H4 (cell line): Measurements from ENCODE around the gene VIL1. TPM values are rescaled to one million over a fixed set of nuclear protein-coding genes. Genes with fewer than 3 reads are reported as not detected.

ENCODE experiments used
- DNase-seq: peaks from one replicate; pipeline ENCODE4 v3.0.0-alpha.2; 2015; ENCODE audit warnings: low spot score
- total RNA-seq: library from RNA; depleted of rRNA; stranded (reverse); fragments of >200 nt; shearing (Covaris generic); gene quantifications from 2 replicates; pipeline ENCODE4 v1.2.3, GENCODE V29; 2014

Gene VIL1
- total RNA-seq, 1 experiment from 2014 or later, result not detected

DNA sequence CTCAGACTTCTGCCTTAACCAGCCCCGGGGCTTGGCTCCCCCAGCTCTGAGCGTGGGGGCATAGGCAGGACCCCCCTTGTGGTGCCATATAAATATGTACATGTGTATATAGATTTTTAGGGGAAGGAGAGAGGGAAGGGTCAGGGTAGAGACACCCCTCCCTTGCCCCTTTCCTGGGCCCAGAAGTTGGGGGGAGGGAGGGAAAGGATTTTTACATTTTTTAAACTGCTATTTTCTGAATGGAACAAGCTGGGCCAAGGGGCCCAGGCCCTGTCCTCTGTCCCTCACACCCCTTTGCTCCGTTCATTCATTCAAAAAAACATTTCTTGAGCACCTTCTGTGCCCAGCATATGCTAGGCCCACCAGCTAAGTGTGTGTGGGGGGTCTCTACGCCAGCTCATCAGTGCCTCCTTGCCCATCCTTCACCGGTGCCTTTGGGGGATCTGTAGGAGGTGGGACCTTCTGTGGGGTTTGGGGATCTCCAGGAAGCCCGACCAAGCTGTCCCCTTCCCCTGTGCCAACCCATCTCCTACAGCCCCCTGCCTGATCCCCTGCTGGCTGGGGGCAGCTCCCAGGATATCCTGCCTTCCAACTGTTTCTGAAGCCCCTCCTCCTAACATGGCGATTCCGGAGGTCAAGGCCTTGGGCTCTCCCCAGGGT is 13.7 kb upstream of the VIL1 start:
- DNase-seq, result no peak

DNA sequence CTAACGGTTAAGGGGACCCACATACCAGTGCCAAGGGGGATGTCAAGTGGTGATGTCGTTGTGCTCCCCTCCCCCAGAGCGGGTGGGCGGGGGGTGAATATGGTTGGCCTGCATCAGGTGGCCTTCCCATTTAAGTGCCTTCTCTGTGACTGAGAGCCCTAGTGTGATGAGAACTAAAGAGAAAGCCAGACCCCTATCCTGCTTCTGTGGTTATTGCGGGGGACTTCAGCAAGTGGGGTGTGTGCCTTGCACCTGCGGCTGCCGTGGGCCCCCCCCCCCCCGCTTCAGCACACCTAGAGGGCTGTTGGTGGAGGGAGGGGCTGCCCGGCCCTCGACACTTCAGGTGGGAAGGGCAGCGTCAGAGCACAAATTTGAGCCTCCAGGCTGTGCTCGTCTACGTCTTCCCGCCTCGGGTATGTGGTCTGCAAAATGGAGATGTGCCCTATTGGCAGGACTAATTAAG is 13.1 kb upstream of the VIL1 start:
- DNase-seq, result no peak

DNA sequence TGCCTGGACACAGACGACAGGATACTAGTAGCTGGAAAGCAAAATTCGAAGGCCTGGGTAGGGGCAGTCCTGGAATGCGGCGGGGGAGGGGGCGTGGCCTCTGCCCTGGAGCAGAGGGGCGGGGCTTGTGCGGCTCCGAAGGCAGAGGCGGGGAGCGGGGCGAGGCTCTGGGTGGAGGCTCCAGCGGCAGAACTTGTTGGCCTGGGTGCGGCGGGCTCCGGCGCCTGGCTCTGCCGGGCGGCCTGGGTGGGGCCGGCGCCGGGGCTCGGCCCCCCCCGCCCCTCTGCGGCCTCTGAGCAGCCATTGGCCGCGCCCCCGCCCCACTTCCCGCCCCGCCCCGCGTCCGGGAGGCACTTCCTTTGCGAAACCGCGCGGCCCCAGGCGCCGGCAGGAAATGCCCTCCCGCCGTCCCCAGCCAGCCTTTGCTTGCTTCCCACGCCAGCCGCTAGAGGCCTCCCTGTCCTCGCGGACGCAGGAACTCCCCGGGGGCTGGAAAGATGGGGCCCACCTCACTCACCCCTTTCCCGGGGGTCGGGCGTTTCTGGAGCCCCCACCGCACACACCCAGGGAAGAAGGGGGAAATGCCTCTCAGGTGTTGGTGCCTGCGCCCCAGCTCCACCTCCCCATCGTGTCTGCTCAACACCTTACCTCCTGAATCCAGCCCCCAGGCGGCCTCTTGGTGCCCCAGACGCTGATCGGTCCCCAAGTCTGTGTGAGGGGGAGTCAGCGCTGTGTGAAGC is 12.5 kb upstream of the VIL1 start:
- peak; percentile 89 for DNase-seq

DNA sequence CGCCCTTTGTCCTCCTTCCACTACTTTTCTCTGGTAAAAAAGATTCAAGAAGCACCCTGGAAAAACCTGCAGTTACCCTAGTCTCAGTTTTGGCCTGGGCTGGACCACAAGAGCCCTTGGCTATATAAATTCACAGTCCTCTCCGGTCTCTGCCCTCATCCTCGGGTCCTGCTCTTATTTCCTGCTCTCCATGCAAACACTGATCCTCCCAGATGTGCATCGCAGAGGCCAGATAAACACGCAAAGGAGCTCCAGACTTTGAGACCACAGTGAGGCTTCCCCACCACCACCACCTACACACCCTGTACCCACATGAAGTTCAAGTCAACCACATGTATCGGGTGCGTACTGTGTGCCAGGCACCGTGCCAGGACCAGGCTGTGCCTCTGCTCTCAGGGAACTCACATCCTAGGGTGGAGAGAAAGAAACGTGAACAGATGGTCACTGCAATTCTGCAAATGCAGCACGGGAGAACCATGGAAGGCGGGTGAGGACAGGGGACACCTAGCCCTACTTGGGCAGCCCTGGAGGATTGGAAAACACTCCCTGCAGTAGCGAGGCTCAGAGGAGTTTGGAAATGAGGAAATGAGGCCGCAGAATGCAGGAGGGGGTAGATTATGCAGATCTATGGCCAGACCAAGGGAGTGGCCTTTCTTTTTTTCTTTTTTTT is 11.8 kb upstream of the VIL1 start:
- DNase-seq, result peak; percentile 41

DNA sequence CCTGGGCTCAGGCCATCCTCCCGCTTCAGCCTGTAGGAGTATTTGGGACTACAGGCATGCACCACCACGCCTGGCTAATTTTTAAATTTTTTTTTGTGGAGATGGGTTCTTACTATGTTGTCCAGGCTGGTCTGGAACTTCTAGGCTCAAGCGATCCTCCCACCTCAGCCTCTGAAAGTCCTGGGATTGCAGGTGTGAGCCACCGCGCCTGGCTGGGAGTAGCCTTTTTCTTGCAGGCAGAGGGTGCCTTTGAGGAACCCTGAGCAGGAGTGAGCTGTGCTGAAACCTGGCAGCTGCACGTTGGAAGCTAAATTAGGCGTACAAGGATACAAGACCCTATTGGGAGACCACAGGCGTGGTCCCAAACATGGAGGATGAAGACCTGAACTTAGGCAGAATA is 11.2 kb upstream of the VIL1 start:
- peak; percentile 3 for DNase-seq

DNA sequence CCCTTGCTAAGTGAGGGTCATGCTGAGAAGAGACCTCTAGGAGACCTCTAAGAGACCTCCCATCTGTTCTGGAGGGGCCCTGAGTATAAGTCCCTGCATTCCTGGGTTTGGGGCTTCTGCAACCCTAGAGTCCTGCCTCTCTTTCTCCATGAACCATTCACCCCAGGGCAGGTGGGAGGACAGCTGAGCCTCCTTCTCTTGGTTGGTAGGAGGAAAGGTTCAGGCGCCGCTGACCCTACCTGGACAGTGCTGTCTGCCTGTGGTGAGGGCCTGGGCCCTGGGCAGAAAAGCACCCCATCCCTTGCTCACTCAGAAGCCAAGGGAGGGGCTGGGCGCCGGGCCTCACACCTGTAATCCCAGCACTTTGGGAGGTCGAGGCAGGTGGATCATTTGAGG is 604 bp upstream of the VIL1 start:
- DNase-seq, result no peak

DNA sequence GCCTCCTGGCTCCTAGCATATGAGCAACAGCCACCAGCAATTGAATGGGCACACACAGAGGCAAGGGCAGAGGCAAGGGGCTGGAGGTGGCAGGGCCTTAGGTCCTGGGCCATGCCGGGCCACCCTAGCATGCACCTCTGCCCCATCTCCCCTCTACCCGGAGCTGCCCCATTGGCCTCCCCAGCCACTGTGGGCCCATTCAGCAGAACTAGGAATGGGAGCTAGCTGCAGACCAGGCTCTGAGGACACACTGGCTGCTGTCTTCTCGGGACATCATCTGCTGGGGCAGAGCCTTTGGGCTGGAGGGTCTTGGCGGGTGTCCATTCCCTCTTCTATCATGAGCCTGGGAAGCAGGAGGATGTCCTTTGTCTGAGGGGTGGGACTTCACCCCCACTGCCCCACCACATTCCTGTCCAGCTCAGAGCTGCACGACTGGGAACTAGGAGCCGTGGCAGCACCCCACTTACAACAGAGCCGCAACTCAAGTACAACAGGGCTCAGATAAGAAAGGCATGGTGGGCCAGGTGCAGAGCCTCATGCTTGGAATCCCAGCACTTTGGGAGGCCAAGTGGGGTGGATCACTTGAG is 800 bp downstream of the VIL1 start:
- DNase-seq, result no peak

DNA sequence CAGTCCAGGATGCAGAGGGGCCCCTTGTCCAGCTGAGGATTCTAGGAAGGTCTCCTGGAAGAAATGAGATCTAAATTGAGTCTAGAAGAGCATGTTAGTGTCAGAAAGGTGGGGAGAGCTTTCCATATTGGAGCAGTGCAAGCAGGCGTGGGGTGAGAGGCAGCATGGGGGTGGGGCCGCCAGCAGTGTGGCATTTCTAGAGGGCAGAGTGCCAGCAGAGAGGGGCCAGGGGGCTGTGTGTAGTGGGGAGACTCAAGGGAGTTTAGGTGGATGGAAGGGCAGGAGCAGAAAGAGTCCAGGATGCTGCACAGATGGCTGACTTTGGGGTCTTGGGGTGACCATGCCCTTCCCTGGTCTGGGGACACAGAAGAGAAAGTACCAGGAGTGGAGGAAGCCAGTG is 2.1 kb downstream of the VIL1 start:
- no peak for DNase-seq

DNA sequence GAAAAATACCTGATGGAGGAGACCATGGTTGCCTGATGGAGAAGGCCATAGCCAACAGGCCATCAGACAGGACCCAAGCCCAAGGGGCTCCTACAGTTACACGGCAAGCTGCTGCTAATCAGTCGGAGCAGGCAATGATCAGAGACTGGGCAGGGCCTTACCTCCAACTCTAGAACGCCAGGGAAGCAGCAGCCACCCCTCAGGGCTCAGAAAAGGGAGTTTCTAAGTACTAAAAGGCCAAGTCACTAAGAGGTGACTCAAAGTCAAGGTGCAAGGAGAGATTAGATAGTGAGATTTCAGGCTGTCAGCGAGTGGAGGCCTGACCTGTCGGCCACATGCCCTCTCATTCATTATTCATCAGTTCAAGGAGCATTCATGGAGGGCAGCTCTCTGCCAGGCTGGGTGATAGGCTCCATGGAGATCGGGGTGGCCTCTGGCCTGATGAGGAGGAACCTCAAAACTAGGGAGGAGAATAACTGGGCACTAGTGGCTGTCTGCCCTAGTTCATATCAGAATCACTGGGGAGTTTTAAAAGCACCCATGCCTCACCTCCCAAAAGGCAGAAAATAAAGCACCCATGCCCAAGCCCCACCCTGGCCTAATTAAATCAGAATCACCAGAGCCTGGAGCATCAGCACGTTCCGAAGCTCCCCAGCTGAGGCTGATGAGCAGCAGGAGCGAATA is 3.6 kb downstream of the VIL1 start:
- no peak for DNase-seq

DNA sequence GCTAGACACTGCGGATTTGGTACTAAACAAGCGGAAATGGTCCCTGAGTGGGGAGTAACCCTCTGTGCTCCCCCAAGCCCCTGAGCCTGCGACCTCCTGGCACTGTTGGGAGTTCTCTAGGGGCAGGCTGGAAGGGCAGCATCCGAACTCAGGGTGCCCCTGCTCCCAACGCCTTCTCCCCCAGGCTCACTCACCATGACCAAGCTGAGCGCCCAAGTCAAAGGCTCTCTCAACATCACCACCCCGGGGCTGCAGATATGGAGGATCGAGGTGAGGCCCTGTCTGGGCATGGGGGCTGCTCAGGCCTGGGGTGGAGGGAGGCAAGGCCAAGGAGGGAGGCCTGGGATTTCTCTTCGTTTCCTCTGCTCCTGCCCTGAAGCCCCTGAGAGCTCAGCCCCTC is 4.7 kb downstream of the VIL1 start:
- DNase-seq, result no peak

DNA sequence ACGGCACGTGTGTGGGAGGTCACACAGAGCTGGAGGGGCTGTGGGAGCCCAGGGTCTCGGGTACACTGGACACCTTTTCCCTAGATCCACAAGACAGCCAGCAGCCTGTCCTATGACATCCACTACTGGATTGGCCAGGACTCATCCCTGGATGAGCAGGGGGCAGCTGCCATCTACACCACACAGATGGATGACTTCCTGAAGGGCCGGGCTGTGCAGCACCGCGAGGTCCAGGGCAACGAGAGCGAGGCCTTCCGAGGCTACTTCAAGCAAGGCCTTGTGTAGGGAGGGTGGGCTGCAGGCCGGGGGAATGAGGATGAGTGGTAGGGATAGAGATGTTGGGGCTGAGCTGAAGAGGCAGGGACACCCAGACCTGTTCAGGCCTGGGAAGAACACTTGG is 6.6 kb downstream of the VIL1 start:
- no peak for DNase-seq

DNA sequence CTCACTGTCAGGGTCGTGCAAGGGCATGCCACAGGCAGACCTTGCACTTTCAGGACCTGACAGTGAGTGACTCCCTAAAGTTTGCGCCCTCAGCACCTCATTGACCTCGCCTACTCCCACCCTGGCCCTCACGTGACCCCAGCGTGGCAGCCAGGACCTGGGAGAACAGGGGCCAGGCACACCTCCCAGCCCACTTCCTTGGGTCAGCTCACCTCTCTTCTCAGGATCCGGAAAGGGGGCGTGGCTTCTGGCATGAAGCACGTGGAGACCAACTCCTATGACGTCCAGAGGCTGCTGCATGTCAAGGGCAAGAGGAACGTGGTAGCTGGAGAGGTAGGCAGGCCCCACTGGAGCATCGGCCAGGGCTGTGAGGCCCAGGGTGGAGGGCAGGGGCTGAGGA is 8.8 kb downstream of the VIL1 start:
- DNase-seq, result no peak

DNA sequence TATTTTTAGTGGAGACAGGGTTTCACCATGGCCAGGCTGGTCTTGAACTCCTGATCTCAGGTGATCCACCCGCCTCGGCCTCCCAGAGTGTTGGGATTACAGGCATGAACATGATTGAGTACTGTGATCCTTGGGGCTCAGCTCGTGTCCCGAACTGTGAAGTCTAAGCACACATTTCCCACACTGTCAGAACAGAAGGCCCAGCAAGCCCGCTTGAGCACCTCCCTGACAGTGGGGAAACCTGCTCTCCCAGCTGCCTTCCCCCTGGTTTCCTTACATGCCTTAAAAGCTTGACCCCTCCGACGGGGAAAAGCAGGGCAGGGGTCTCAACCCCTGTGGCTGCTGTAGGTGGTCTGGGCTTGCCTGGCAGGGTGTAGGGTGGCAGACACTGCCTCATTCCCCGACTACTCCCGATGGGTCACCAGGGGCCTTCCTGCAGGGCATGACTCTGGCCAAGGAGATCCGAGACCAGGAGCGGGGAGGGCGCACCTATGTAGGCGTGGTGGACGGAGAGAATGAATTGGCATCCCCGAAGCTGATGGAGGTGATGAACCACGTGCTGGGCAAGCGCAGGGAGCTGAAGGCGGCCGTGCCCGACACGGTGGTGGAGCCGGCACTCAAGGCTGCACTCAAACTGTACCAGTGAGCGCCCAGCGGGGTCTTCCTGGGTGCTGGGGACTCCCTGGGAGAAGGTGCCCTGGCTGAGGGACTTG is 10.1 kb downstream of the VIL1 start:
- DNase-seq, result no peak

DNA sequence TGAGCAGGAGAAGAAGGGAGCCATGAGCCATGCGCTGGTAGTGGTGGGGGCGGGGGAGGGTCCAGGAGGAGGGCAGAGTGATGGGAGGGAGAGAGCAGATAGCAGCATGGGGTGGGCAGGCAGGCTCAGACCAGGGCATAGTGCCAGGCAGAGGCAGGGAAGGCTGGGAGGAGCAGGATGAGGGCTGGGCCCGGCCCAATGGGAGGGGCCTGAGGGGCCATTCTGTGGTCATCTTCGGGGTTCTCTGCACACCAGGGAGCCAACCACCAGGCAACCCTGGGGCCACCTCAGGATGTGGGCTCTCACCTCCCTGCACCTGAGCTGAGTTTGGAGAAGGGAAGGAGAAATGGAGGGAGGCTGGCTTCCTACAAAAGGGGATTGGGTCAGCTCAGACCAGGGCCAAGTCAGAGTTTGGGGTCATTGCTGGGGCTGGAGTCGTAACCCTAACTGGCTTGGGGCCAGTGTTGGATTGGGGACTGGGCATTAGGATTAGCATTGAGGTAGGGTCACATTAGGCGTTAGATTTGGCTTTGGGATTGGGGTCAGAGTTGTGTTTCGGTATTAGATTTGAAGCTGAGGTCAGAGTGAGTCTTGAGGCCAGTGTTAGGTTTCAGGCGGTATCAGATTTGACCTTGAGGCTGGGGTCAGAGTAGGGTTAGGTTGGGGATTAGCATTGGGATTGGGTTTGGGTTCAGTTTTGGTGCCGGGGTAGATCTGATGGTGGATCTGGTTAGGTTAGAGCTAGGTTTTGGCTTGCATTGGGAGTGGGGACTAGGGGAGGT is 11.2 kb downstream of the VIL1 start:
- no peak for DNase-seq

DNA sequence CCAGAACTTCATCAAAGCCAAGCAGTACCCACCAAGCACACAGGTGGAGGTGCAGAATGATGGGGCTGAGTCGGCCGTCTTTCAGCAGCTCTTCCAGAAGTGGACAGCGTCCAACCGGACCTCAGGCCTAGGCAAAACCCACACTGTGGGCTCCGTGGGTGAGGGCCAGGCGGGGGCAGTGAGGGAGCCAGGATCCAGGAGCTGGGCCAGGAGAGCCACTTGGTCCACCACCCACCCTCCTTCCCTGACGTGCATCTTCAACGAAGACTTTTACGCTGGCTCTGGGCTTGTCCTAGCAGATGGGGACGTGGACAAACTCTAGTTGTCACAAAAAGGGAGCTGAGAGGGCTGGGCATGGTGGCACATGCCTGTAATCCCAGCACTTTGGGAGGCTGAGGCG is 11.8 kb downstream of the VIL1 start:
- DNase-seq, result no peak

DNA sequence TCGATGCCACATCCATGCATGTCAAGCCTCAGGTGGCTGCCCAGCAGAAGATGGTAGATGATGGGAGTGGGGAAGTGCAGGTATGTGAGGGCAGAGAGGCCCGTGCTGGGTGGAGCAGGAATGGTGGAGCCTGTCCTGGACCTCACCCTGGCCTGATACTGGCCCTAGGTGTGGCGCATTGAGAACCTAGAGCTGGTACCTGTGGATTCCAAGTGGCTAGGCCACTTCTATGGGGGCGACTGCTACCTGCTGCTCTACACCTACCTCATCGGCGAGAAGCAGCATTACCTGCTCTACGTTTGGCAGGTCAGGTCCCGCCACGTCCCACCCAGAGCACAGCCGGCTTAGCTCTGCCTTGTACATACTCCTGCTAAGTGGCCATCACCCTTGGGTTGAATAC is 13.0 kb downstream of the VIL1 start:
- no peak for DNase-seq

DNA sequence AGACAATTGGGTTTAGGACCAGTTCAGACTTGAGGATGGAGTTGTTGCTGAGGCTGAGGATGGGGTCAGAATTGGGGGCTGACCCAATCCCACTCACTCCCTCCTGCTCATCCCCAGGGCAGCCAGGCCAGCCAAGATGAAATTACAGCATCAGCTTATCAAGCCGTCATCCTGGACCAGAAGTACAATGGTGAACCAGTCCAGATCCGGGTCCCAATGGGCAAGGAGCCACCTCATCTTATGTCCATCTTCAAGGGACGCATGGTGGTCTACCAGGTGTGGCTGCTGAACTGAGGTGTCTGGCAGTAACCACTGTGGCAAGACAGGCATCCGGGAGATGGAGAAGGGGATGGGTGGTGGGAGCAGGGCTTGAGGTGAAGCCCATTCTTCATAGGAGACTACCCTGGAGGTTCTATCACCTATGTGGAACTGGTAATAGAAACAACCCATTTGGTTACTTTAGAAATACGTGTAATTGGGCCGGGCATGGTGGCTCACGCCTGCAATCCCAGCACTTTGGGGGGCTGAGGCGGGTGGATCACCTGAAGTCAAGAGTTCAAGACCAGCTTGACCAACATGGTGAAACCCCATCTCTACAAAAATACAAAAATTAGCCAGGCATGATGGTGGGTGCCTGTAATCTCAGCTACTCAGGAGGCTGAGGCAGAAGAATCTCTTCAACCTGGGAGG is 13.9 kb downstream of the VIL1 start:
- DNase-seq, result no peak

DNA sequence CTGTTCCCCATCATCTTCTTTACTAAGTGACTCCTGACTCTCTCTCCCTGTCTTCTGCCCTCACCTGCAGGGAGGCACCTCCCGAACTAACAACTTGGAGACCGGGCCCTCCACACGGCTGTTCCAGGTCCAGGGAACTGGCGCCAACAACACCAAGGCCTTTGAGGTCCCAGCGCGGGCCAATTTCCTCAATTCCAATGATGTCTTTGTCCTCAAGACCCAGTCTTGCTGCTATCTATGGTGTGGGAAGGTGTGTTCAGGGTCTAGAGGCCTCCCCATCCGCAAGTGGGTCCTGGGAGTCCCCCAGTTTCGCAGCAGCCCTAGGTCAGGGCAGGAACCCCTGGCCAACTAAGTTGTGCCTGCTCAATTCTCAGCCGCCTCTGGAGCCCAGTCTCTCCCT is 15.5 kb downstream of the VIL1 start:
- no peak for DNase-seq

DNA sequence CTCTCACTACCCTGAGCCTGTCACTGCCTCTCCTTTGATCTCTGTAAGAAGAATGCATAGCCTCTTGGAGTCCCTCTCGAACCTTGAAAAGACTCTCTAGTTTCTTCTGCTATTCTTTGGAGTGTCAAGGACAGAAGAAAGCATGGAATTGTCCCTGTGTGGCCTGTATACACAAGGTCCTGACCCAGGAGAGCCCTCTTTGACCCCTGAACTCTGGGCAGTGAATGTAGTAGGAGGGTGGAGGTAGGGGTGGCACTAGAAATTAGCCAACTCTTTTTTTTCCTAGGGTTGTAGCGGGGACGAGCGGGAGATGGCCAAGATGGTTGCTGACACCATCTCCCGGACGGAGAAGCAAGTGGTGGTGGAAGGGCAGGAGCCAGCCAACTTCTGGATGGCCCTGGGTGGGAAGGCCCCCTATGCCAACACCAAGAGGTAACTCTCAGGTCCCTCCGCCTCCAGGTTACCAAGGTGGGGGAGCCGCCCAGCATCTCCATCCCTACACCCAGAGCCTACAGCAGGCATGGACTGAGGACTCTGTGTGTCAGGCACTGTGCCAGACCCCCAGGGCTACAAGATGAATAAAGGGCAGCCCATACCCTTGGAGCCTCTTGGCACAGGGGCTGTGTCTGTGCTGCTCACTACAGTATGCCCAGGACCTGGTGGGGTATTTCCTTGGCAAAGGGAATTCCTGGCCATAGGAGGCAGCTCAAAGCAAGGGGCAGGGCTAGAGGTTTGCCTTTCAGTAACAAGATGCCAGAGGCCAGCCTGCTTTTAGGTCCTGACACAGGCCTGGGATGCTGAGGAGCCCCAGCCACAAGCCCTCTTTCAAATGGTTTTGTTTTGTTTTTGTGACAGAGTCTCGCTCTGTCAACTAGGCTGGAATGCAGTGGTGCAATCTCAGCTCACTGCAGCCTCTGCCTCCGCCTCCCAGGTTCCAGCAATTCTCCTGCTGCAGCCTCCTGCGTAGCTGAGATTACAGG is 16.4 kb downstream of the VIL1 start:
- no peak for DNase-seq
